Measurements from ENCODE around the gene SYTL5.

GRCh38 chrX:38081909-38082308, 75.6 kb downstream of the SYTL5 start:
- TF ChIP-seq CTCF (IDR thresholded peaks at IDR 0.05) (no peak), EP300 (IDR thresholded peaks at IDR 0.05) (no peak)

All from ovary (tissue), 3 donors.